ENCODE data around the gene SLC27A2. TPM values are rescaled to one million over a fixed set of nuclear protein-coding genes. Genes with fewer than 3 reads are reported as not detected.

SLC27A2 gene
- total and polyA plus RNA-seq, 2 experiments from 2014 or later = 2.8 to 9.4 TPM

GRCh38 chr15:50140098-50140497 lies 41.9 kb upstream of the SLC27A2 start:
- Mint-ChIP-seq H3K36me3 (ENCODE audit: low read depth) (no peaks in the 10 kb centered on the region), H3K27me3 (ENCODE audit: insufficient read depth, low read depth, poor library complexity) (no peaks in the 10 kb centered on the region), H3K9me3 (no peaks in the 10 kb centered on the region), H3K27ac (no peak overlapping the region), H3K4me3 (no peak overlapping the region), H3K4me1 (no peaks in the 10 kb centered on the region)
- no peak for ATAC-seq
- H3K27ac ChIP-seq (ENCODE audit: low read depth) = no peak overlapping the region
- no peaks in the 10 kb centered on the region for H3K27me3 ChIP-seq (ENCODE audit: insufficient read depth)
- DNase-seq (ENCODE audit: low spot score) = no peak
- no peaks in the 10 kb centered on the region for H3K79me2 ChIP-seq (replicated peaks; ENCODE audit: insufficient read depth)
- H3K4me2 ChIP-seq = no peak overlapping the region
- no peaks in the 10 kb centered on the region for H3K9me2 ChIP-seq (ENCODE audit: insufficient read depth)
- H3K36me3 ChIP-seq (ENCODE audit: insufficient read depth) = no peaks in the 10 kb centered on the region
- H3F3A ChIP-seq (replicated peaks; ENCODE audit: low read depth) = no peaks in the 10 kb centered on the region
- H2AFZ ChIP-seq = no peak overlapping the region
- H3K4me1 ChIP-seq (ENCODE audit: insufficient read depth) = no peaks in the 10 kb centered on the region
- H4K20me1 ChIP-seq (replicated peaks; ENCODE audit: insufficient read depth) = no peaks in the 10 kb centered on the region
- H3K4me3 ChIP-seq = no peak overlapping the region
- no peak for TF ChIP-seq EZH2phosphoT487 (IDR thresholded peaks at IDR 0.05; ENCODE audit: unreplicated experiment)
- no peak for TF ChIP-seq EZH2 (IDR thresholded peaks at IDR 0.05; ENCODE audit: low read depth, unreplicated experiment)

- Histone ChIP-seq H3K4me2 (no peak overlapping the region), H3K36me3 (ENCODE audit: insufficient read depth) (no peaks in the 10 kb centered on the region), H3K9me2 (ENCODE audit: insufficient read depth) (no peaks in the 10 kb centered on the region), H3K27ac (ENCODE audit: low read depth) (no peak overlapping the region), H4K20me1 (replicated peaks; ENCODE audit: insufficient read depth) (no peaks in the 10 kb centered on the region), H2AFZ (no peak overlapping the region), H3K4me3 (no peak overlapping the region), H3F3A (replicated peaks; ENCODE audit: low read depth) (no peaks in the 10 kb centered on the region), H3K27me3 (ENCODE audit: insufficient read depth) (no peaks in the 10 kb centered on the region), H3K79me2 (replicated peaks; ENCODE audit: insufficient read depth) (no peaks in the 10 kb centered on the region), H3K4me1 (ENCODE audit: insufficient read depth) (no peaks in the 10 kb centered on the region)
- Mint-ChIP-seq H3K9me3 (no peaks in the 10 kb centered on the region), H3K4me3 (no peak overlapping the region), H3K36me3 (ENCODE audit: low read depth) (no peaks in the 10 kb centered on the region), H3K27me3 (ENCODE audit: insufficient read depth, low read depth, poor library complexity) (no peaks in the 10 kb centered on the region), H3K4me1 (no peaks in the 10 kb centered on the region), H3K27ac (no peak overlapping the region)
- DNase-seq (ENCODE audit: low spot score) = no peak
- ATAC-seq = no peak
- TF ChIP-seq ZNF331 (CRISPR knock-in tag; IDR thresholded peaks at IDR 0.05; ENCODE audit: low read depth) (no peak), CTCF (conservative IDR thresholded peaks at IDR 0.05; ENCODE audit: low read depth in 2 of 2) (no peak), ZNF462 (CRISPR knock-in tag; IDR thresholded peaks at IDR 0.05) (no peak), POLR2AphosphoS5 (IDR thresholded peaks at IDR 0.05; ENCODE audit: low read depth) (no peak), EZH2phosphoT487 (IDR thresholded peaks at IDR 0.05; ENCODE audit: unreplicated experiment) (no peak), ETS1 (IDR thresholded peaks at IDR 0.05) (no peak), JUNB (IDR thresholded peaks at IDR 0.05; ENCODE audit: unreplicated experiment) (no peak), REST (IDR thresholded peaks at IDR 0.05; ENCODE audit: unreplicated experiment) (no peak), EZH2 (IDR thresholded peaks at IDR 0.05; ENCODE audit: low read depth, unreplicated experiment) (no peak), NANOG (IDR thresholded peaks at IDR 0.05; ENCODE audit: borderline replicate concordance) (no peak)
Observed at GRCh38 chr15:50140983-50141382, 41.0 kb upstream of the SLC27A2 start.

All from GM23338 (cell line).